Breast epithelium (tissue), 3 donors: Measurements from ENCODE around the gene STX8.

Source experiments
- CTCF ChIP-seq, 3 donors: fragments of 450-650 bp; IDR thresholded peaks; one replicate each; pipeline ENCODE4 v1.5.1; 2016 to 2017; ENCODE audit warnings: antibody characterized with exemption in 3 of 3, mild to moderate bottlenecking in 3 of 3, moderate library complexity in 3 of 3
- POLR2A ChIP-seq: fragments of 450-650 bp; IDR thresholded peaks from one replicate; pipeline ENCODE4 v1.6.1; 2016; ENCODE audit warnings: antibody characterized with exemption, mild to moderate bottlenecking, moderate library complexity

DNA sequence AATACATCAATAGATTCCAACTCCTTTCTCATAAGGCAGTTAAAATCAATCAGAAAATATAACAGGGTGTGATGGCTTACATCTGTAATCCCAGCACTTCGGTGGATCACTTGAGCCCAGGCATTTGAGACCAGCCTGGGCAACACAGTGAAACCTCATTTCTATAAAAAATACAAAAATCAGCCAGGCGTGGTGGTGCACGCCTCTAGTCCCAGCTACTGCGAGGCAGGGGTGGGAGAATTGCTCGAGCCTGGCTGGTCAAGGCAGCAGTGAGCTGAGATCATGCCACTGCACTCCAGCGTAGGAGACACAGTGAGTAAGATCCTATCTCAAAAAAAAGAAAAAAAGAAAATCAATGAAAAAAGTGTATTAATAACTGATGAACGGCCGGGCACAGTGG lies 295.7 kb downstream of the STX8 start:
- TF ChIP-seq CTCF (IDR thresholded peaks at IDR 0.05): no peak
- no peak for TF ChIP-seq POLR2A
